ENCODE results near the gene PHTF2. TPM values are rescaled to one million over a fixed set of nuclear protein-coding genes. Genes with fewer than 3 reads are reported as not detected.
"Not testable (repeated sequence)": the region's sequence is repeated elsewhere in the genome, so short reads cannot be mapped to it uniquely, and the experiment has no call there.

The PHTF2 gene
- total and polyA plus RNA-seq, 8 donors = 16.2 to 40.8 (median 30.5) TPM

DNA sequence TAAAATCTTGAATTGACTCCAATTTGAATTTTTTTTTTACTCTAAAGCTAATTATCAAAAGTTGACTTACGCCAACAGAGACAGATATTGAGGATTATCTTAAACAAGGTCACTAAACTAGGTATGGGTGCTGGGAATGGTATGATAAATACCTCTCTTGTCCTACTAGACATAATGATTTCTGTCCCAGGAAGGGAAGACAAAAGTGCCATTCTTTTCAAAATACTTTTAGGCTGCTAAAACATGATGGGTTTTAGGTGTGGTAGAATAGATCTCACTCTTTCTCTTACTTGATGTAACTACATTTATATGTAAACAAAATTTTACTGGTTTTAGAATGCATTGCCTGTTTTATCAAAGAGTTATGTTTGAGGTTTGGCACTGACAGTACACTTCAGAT, 15.5 kb upstream of the PHTF2 start:
- TF ChIP-seq CTCF (IDR thresholded peaks at IDR 0.05) = no peak
- Histone ChIP-seq H3K4me1 (peaks cover 0 to 8% of the 10 kb centered on the region in 2 donors), H3K27ac (no peak overlapping the region), H3K36me3 (peaks cover 0 to 34% of the 10 kb centered on the region in 2 donors), H3K27me3 (no peaks in the 10 kb centered on the region), H3K9me3 (no peaks in the 10 kb centered on the region), H3K4me3 (no peak overlapping the region)
- DNase-seq = no peak
- ATAC-seq = no peak
- intact Hi-C loops (cut with DNase I) = no loop called here

GRCh38 chr7:77783545-77783944, 15.0 kb upstream of the PHTF2 start:
- Histone ChIP-seq H3K36me3 (peaks cover 0 to 30% of the 10 kb centered on the region in 2 donors), H3K27me3 (no peaks in the 10 kb centered on the region), H3K4me3 (no peak overlapping the region), H3K27ac (no peak overlapping the region), H3K4me1 (peaks cover 0 to 8% of the 10 kb centered on the region in 2 donors), H3K9me3 (no peaks in the 10 kb centered on the region)
- ATAC-seq = no peak
- no peak for DNase-seq
- intact Hi-C loops (cut with DNase I) = no loop called here
- TF ChIP-seq CTCF (IDR thresholded peaks at IDR 0.05) = no peak

GRCh38 chr7:77784426-77784825, 14.1 kb upstream of the PHTF2 start:
- H3K4me1 ChIP-seq; H3K4me3 ChIP-seq; ATAC-seq; intact Hi-C loops (cut with DNase I); DNase-seq; H3K9me3 ChIP-seq; H3K27me3 ChIP-seq: not testable (repeated sequence)
- Histone ChIP-seq H3K27ac (peak overlapping the region in 1 of 2 donors; percentile 31), H3K36me3 (peaks cover 0 to 21% of the 10 kb centered on the region in 2 donors)

DNA sequence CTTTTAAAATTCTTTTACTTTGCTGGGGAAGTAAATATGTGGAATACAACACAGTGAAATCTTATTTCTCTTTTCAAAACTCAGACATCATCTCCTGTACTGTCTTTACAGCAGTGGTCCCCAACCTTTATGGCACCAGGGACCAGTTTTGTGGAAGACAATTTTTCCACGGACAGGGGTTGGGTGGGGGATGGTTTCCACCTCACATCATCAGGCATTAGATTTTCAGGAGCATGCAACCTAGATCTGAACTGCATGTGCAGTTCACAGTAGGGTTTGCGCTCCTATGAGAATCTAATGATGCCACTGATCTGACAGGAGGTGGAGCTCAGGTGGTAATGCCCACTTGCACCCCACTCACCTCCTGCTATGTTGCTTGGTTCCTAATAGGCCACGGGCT, 12.6 kb upstream of the PHTF2 start:
- intact Hi-C loops (cut with DNase I) = no loop called here
- no peaks in the 10 kb centered on the region for H3K27me3 ChIP-seq
- H3K4me3 ChIP-seq = no peak overlapping the region
- H3K9me3 ChIP-seq = no peaks in the 10 kb centered on the region
- peaks cover 0 to 12% of the 10 kb centered on the region in 2 donors for H3K4me1 ChIP-seq
- peaks cover 0 to 11% of the 10 kb centered on the region in 2 donors for H3K36me3 ChIP-seq
- no peak overlapping the region for H3K27ac ChIP-seq
- no peak for TF ChIP-seq CTCF (IDR thresholded peaks at IDR 0.05)
- ATAC-seq = no peak
- DNase-seq = no peak

DNA sequence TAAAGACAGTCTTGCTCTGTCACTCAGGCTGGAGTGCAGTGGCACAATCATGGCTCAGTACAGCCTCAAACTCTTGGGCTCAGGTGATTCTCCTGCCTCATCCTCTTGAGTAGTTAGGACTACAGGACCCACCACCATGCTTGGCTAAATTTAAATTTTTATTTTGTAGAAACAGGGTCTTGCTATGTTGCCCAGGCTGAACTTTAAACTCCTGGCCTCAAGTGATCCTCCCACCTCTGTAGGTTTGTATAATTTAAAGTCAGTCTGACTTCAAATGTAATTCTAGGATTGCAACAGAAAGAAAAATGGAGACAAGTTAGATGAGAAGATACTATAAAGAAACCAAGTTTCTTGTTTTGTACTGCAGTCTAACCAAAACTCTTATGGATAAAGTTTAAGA, 11.8 kb upstream of the PHTF2 start:
- Histone ChIP-seq H3K36me3 (peaks cover 0 to 11% of the 10 kb centered on the region in 2 donors), H3K27me3 (no peaks in the 10 kb centered on the region), H3K4me3 (no peak overlapping the region), H3K4me1 (peaks cover 0 to 19% of the 10 kb centered on the region in 2 donors), H3K27ac (no peak overlapping the region), H3K9me3 (no peaks in the 10 kb centered on the region)
- ATAC-seq (no peak), DNase-seq (no peak)
- TF ChIP-seq CTCF (IDR thresholded peaks at IDR 0.05) = no peak
- intact Hi-C loops (cut with DNase I) = no loop called here

GRCh38 chr7:77788327-77788902, 10.2 kb upstream of the PHTF2 start:
- H3K4me1 ChIP-seq = peaks cover 0 to 27% of the 10 kb centered on the region in 2 donors
- H3K27me3 ChIP-seq = no peaks in the 10 kb centered on the region
- no peak overlapping the region for H3K27ac ChIP-seq
- DNase-seq = no peak
- ATAC-seq = no peak
- no peaks in the 10 kb centered on the region for H3K9me3 ChIP-seq
- H3K4me3 ChIP-seq = no peak overlapping the region
- H3K36me3 ChIP-seq = peaks cover 0 to 11% of the 10 kb centered on the region in 2 donors
- intact Hi-C loops (cut with DNase I) = no loop called here
- no peak for TF ChIP-seq CTCF (IDR thresholded peaks at IDR 0.05)
